NCI-H2107 treated with DMSO at 0.1 percent for 48 hours (cell line): Measurements from ENCODE around the gene ITGB1BP2.
"Not testable (repeated sequence)": the region's sequence is repeated elsewhere in the genome, so short reads cannot be mapped to it uniquely, and the experiment has no call there.

Experiments
- DNase-seq: peaks from one replicate; lab custom pipeline; 2025; ENCODE audit not compliant: unreplicated experiment; lab: John Stamatoyannopoulos, UW

The ITGB1BP2 gene

DNA sequence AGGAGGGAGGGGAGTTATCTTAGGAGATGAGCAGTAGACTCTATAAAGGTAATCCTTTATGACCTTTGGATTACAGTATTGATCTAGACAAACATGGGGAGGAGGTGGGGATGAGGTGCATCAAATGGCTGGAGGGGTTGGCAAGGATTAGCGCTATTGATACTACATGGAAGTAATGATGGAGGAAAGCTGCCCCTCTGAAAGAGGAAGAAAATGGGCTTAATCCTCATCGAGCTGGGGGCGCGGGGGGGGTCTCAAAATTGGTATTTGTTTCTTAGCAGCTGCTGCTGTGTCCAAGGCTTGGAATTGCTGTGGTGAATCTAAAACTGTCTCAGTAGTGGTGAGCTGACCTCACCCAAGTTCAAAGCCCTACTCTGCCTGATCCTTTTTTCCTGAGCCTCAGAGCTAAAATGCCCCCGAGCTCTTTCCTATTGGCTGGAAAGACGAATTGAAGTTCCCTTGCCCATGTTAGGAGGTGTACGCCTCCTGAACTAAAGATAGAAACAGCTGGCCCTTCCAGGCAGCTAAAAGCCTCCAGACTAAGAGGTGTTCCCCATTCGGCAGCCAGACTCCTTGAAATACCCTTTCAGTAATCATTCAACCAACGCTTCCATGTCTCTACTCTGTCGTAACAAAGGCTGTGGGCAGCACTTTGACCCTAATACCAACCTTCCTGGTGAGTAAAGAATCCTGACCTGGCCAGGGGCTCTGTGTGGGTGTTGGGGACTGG is at the start of gene ITGB1BP2:
Gene ITGB1BP2, plus strand, starts transcription at position 556 of the 730 bp plus-strand sequence. Its CDS starts 57 bp downstream, at position 613.
- DNase-seq: no peak

- DNase-seq: no peak
Measured at GRCh38 chrX:71252221-71252620, 49.3 kb upstream of the ITGB1BP2 start.

- no peak for DNase-seq
Measured at GRCh38 chrX:71253253-71254091, 48.1 kb upstream of the ITGB1BP2 start.

- DNase-seq: peak; percentile 78
Measured at GRCh38 chrX:71254092-71254963, 47.2 kb upstream of the ITGB1BP2 start, which contains the start of gene ZMYM3. Gene ZMYM3, minus strand, starts transcription at chrX:71254140. Its CDS starts 885 bp downstream, at chrX:71253255.

GRCh38 chrX:71256051-71256450 is 45.5 kb upstream of the ITGB1BP2 start:
- DNase-seq: no peak

- DNase-seq: no peak
Measured at GRCh38 chrX:71256856-71257255, 44.7 kb upstream of the ITGB1BP2 start.

- not testable (repeated sequence) for DNase-seq
Measured at GRCh38 chrX:71268624-71269023, 32.9 kb upstream of the ITGB1BP2 start.

DNA sequence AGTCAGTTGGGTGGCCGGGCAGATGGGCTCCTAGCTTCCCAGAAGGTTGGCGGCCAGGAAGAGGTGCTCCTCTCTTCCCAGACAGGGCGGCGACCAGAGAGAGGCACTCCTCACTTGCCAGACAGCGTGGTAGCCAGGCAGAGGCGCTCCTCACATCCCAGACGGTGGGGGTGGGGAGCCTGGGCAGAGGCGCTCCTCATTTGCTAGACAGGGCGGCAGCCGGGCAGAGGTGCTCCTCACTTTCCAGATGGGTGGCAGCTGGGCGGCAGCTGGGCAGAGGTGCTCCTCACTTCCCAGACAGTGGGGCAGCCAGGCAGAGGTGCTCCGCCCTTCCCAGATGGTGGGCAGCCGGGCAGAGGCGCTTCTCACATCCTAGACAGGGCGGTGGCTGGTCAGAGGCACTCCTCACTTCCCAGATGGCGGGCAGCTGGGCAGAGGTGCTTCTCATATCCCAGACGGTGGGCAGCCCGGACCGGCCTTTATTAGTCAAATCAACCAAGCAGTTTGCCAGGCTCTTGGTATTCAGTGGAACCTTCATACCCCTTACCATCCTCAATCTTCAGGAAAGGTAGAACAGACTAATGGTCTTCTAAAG is 31.7 kb upstream of the ITGB1BP2 start:
- DNase-seq: no peak

- DNase-seq: not testable (repeated sequence)
Measured at GRCh38 chrX:71272313-71272712, 29.2 kb upstream of the ITGB1BP2 start.

- not testable (repeated sequence) for DNase-seq
Measured at GRCh38 chrX:71281300-71281699, 20.2 kb upstream of the ITGB1BP2 start.

DNA sequence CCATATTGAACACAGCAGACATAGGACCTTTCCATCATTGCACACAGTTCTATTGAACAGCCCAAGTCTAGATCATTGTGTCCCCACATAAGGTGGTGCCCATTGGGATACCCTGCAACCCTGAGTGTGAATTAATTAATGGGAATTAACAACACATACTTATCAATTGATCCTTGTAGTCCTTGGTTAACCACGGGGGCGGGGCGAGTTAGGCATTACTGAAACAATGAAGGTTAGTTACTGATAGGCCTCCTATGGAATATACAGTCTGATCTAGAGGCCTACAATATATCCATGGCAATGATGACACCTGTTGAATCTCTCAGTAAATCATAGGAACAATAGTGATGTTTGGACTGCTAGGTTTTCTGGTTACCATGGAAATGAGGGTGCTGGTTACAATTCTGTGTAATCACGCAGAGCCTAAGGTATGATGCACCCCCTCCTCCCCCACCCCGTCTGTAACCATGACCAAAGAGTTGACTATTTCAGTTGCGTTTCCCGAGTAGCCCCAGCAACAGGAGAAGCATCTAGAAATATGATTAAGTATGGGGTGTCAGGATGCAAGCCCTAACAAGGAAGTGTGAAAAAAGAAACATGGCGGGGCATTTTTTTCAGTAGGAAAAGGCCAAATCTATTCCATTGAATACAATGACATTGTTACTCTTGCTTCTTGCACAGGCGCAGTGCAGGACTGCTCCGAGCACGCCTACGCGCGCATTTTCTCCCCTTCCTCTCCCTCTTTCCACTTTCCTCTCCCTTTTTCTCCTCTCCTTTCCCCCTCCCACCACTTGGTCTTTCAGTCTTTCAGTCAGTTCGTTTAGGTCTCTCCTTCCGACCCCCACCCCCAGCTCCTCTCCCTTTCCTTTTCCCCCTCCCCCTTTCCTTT is 18.8 kb upstream of the ITGB1BP2 start:
- DNase-seq: no peak

GRCh38 chrX:71283403-71284143 is 18.0 kb upstream of the ITGB1BP2 start, which contains the start of gene NONO:
Gene NONO, plus strand, starts transcription at chrX:71283635. Its CDS starts 7,003 bp downstream, at chrX:71290638.
- peak; percentile 99 for DNase-seq

DNA sequence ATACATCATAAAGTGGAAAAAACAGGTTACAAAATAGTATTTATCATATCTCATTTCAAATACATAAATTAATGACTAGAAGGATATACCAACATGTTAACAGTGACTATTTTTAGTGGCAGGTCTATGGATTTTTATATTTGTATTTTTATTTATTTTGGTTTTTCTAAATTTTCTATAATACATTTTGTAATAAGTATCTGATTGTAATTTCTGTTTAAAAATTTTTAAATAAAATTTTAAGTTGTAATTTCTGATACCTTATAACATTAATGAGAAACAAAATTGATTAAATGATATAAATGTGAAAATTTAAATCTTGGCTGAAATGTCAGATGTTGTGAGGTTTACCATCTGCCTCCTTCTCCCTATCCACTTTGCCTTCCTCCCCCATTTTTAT is 15.6 kb upstream of the ITGB1BP2 start:
- no peak for DNase-seq

- no peak for DNase-seq
Measured at GRCh38 chrX:71291381-71291780, 10.2 kb upstream of the ITGB1BP2 start.

GRCh38 chrX:71292669-71293365 is 8.7 kb upstream of the ITGB1BP2 start:
- no peak for DNase-seq

GRCh38 chrX:71296806-71297205 is 4.7 kb upstream of the ITGB1BP2 start:
- no peak for DNase-seq

- no peak for DNase-seq
Measured at GRCh38 chrX:71298119-71298518, 3.4 kb upstream of the ITGB1BP2 start.

DNA sequence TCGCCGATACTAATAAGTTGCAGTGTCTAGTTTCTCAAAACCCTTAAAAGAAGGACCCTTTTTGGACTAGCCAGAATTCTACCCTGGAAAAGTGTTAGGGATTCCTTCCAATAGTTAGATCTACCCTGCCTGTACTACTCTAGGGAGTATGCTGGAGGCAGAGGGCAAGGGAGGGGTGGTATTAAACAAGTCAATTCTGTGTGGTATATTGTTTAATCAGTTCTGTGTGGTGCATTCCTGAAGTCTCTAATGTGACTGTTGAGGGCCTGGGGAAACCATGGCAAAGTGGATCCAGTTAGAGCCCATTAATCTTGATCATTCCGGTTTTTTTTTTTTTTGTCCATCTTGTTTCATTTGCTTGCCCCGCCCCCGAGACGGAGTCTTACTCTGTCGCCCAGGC is 1.5 kb upstream of the ITGB1BP2 start:
- DNase-seq: not testable (repeated sequence)
